Gastrocnemius medialis (tissue), 4 donors: ENCODE results near the gene HIVEP1.

Experiments
- POLR2A ChIP-seq, 2 donors: fragments of 450-650 bp; IDR thresholded peaks; one replicate each; pipeline ENCODE4 v1.6.1; 2017; ENCODE audit warnings: antibody characterized with exemption in 2 of 2, mild to moderate bottlenecking in 2 of 2, moderate library complexity in 2 of 2
- TF ChIP-seq, protein P1 (sequence below), 5 experiments: fragments of 450-650 bp in 3 of 5; fragments of 200-600 bp in 2 of 5; sonication (generic) in 2 of 5; IDR thresholded peaks in 4 of 5; conservative IDR thresholded peaks in 1 of 5; 1 replicate in 4 of 5; 2 replicates in 1 of 5; pipeline ENCODE4 v1.5.1; 2016 to 2019; ENCODE audit warnings: antibody characterized with exemption in 5 of 5, mild to moderate bottlenecking in 3 of 5, moderate library complexity in 3 of 5

DNA sequence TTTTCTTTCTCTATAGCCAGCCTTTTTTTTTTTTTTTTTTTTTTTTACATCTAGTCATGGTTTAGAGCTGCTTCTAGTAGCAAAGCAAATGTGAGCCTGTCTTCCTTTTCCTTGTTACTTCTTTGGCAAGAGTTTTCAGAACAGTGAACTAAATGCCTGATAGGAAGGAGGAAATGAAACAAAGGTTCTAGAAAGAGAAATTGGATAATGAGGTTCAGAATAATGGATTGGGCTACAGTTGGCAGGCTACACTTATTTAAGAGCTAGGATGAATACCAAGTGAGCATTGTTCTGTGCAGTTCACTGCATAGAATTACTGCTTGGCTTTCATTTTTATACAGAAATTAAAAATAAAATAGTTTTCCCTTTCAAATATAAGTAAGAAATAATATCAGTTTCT is 78.6 kb downstream of the HIVEP1 start:
- TF ChIP-seq, protein P1, sequence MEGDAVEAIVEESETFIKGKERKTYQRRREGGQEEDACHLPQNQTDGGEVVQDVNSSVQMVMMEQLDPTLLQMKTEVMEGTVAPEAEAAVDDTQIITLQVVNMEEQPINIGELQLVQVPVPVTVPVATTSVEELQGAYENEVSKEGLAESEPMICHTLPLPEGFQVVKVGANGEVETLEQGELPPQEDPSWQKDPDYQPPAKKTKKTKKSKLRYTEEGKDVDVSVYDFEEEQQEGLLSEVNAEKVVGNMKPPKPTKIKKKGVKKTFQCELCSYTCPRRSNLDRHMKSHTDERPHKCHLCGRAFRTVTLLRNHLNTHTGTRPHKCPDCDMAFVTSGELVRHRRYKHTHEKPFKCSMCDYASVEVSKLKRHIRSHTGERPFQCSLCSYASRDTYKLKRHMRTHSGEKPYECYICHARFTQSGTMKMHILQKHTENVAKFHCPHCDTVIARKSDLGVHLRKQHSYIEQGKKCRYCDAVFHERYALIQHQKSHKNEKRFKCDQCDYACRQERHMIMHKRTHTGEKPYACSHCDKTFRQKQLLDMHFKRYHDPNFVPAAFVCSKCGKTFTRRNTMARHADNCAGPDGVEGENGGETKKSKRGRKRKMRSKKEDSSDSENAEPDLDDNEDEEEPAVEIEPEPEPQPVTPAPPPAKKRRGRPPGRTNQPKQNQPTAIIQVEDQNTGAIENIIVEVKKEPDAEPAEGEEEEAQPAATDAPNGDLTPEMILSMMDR (IDR thresholded peaks at IDR 0.05 in 4 of 5, conservative IDR thresholded peaks at IDR 0.05 in 1 of 5), result no peak
- no peak for TF ChIP-seq POLR2A (IDR thresholded peaks at IDR 0.05)
